Measurements from ENCODE around the gene KRTAP9-4. TPM values are rescaled to one million over a fixed set of nuclear protein-coding genes. Genes with fewer than 3 reads are reported as not detected.
"Not testable (repeated sequence)": the region's sequence is repeated elsewhere in the genome, so short reads cannot be mapped to it uniquely, and the experiment has no call there.

The KRTAP9-4 gene
- total RNA-seq, 4 donors from 2014 or later: not detected

DNA sequence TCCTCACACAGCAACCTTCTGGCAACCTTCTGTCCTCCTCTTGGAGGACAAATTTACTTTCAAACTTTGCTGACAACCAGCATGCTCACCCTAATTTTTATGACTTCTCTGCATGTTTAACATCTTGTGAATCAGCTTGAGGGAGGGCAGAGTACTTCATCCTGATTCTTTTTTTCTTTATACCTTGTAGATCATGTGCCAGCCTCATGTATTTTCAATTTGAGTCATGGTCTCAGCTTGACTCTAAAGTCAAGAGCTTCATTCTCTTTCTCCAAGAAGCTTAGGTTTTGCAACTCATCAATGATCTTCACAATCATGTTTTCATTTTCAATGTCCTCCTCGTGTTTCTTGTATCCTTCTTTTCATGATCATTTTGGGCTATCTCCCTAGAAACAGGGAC is 22.4 kb downstream of the KRTAP9-4 start:
- H3K27me3 ChIP-seq: peaks cover 0 to 3% (median 0%) of the 10 kb centered on the region in 3 donors
- intact Hi-C loops (cut with DNase I; ENCODE audit: low total_unique reads): no loop called here
- no peak overlapping the region for H3K4me3 ChIP-seq
- DNase-seq: no peak
- in situ Hi-C loops (cut with MboI; ENCODE audit: low sequenced_read_pairs in 4 of 4): loop anchor here in 1 of 4 donors (25.0 kb wide), 1 partner anchor 110 kb away; the partner anchor contains the start of genes KRTAP4-3 and KRTAP4-4
- H3K27ac ChIP-seq: no peak overlapping the region
- H3K4me1 ChIP-seq: no peaks in the 10 kb centered on the region
- H3K9me3 ChIP-seq: no peaks in the 10 kb centered on the region
- no peak for ATAC-seq
- no peaks in the 10 kb centered on the region for H3K36me3 ChIP-seq
- no peak for TF ChIP-seq POLR2A (IDR thresholded peaks at IDR 0.05)
- TF ChIP-seq, protein P1, sequence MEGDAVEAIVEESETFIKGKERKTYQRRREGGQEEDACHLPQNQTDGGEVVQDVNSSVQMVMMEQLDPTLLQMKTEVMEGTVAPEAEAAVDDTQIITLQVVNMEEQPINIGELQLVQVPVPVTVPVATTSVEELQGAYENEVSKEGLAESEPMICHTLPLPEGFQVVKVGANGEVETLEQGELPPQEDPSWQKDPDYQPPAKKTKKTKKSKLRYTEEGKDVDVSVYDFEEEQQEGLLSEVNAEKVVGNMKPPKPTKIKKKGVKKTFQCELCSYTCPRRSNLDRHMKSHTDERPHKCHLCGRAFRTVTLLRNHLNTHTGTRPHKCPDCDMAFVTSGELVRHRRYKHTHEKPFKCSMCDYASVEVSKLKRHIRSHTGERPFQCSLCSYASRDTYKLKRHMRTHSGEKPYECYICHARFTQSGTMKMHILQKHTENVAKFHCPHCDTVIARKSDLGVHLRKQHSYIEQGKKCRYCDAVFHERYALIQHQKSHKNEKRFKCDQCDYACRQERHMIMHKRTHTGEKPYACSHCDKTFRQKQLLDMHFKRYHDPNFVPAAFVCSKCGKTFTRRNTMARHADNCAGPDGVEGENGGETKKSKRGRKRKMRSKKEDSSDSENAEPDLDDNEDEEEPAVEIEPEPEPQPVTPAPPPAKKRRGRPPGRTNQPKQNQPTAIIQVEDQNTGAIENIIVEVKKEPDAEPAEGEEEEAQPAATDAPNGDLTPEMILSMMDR (IDR thresholded peaks at IDR 0.05 in 4 of 5, conservative IDR thresholded peaks at IDR 0.05 in 1 of 5): no peak

DNA sequence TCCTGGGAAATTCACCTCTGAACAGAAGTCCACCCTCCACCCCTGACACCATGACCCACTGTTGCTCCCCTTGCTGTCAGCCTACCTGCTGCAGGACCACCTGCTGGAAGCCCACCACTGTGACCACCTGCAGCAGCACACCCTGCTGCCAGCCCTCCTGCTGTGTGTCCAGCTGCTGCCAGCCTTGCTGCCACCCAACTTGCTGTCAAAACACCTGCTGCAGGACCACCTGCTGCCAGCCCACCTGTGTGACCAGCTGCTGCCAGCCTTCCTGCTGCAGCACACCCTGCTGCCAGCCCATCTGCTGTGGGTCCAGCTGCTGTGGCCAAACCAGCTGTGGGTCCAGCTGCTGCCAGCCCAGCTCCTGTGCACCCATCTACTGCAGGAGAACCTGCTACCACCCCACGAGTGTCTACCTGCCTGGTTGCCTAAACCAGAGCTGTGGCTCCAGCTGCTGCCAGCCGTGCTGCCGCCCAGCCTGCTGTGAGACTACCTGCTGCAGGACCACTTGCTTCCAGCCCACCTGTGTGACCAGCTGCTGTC is 26.2 kb downstream of the KRTAP9-4 start, which contains the start of gene KRTAP9-7:
Gene KRTAP9-7 (plus strand): TSS at position 51 of the 543 bp plus-strand sequence. CDS start 0 bp downstream, at position 51.
- ATAC-seq; H3K4me1 ChIP-seq; H3K4me3 ChIP-seq; in situ Hi-C loops (cut with MboI; ENCODE audit: low sequenced_read_pairs in 4 of 4); H3K36me3 ChIP-seq; H3K27me3 ChIP-seq; H3K9me3 ChIP-seq; intact Hi-C loops (cut with DNase I; ENCODE audit: low total_unique reads); H3K27ac ChIP-seq; DNase-seq: not testable (repeated sequence)

DNA sequence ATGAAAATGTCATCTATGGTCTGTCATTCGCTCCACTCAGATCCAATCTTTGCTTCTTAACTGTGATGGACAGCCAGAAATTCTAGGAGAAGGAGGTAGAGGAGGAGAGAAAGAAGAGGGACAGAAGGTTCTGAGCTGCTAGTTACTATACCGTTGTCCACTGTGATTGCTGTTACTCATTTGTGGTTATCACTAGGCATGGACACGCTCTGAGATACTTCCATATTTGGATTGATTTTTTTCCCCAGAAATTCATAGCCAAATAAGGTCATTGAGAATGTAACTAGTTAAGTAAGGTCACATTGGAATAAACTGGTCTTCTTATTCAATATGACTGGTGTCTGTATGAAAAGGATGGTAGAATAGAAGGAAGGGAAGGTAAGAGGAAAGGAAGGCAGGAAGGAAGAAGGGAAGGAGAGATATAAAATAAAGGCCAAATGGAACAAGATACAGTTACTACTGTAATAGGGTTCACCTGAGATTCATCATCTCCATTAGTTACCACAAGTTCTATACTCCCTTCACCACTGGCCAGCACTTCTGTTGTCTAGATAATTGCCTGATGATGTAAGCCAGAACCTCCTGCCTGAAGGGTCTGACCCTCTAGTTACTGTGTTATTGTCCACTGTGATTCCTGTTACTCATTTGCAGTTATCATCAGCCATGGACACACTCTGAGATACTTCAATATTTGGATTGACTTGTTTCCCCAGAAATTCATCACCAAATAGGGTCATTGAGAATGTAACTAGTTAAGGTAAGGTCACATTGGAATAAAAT is 28.9 kb downstream of the KRTAP9-4 start:
- ATAC-seq (no peak), DNase-seq (no peak)
- TF ChIP-seq, protein P1 (IDR thresholded peaks at IDR 0.05 in 4 of 5, conservative IDR thresholded peaks at IDR 0.05 in 1 of 5): no peak
- no peak for TF ChIP-seq POLR2A (IDR thresholded peaks at IDR 0.05)
- Histone ChIP-seq H3K9me3 (no peaks in the 10 kb centered on the region), H3K27me3 (peaks cover 0 to 4% (median 3%) of the 10 kb centered on the region in 3 donors), H3K4me1 (no peaks in the 10 kb centered on the region), H3K4me3 (no peak overlapping the region), H3K36me3 (no peaks in the 10 kb centered on the region), H3K27ac (no peak overlapping the region)
- in situ Hi-C loops (cut with MboI; ENCODE audit: low sequenced_read_pairs in 4 of 4) (no loop called here), intact Hi-C loops (cut with DNase I; ENCODE audit: low total_unique reads) (no loop called here)

DNA sequence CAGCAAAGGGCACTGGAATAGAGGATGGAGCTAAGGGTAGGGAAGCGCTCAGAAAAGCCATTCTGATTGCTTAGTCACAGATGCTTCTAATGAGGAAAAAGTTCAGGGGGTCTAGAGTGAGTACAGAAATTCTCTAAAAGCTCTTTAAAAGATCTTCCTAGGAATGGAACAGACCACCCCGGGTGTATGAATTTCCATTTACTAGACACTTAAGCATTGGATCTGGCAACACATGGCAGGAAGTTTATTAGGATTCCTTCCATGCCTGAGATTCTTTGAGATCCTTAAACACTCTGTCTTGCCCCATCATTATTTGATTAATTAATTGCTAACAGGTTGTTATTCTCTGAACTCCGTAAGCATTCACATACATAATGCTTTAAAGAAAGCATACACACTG is 34.6 kb downstream of the KRTAP9-4 start:
- TF ChIP-seq POLR2A (IDR thresholded peaks at IDR 0.05): no peak
- TF ChIP-seq, protein P1 (IDR thresholded peaks at IDR 0.05 in 4 of 5, conservative IDR thresholded peaks at IDR 0.05 in 1 of 5): no peak
- Histone ChIP-seq H3K36me3 (no peaks in the 10 kb centered on the region), H3K27me3 (peaks cover 0 to 4% (median 0%) of the 10 kb centered on the region in 3 donors), H3K9me3 (no peaks in the 10 kb centered on the region), H3K4me1 (no peaks in the 10 kb centered on the region), H3K4me3 (no peak overlapping the region), H3K27ac (no peak overlapping the region)
- DNase-seq (no peak), ATAC-seq (no peak)
- intact Hi-C loops (cut with DNase I; ENCODE audit: low total_unique reads): no loop called here
- in situ Hi-C loops (cut with MboI; ENCODE audit: low sequenced_read_pairs in 4 of 4): no loop called here

DNA sequence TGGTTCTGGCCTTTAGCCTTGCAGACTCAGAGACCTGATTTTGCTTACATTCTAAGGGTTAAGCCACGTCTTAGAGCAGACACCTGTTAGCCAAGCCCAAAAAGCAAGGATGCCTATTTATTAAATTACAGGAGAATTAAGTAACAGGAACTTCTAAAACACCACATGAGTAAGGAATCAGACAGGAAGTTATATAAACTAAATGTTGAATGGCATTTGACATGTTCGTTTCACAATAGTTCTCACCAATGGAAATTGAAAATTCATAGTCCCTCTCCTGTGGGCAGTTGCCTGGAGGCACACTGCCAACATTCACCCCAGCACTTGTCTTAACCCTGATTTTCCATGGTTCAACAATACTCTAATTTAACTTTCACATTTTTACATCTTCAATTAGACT is 35.1 kb downstream of the KRTAP9-4 start:
- no peaks in the 10 kb centered on the region for H3K36me3 ChIP-seq

More for the DNA sequence above, 35.1 kb downstream of the KRTAP9-4 start:
- Histone ChIP-seq H3K27me3 (peaks cover 0 to 4% (median 0%) of the 10 kb centered on the region in 3 donors), H3K9me3 (no peaks in the 10 kb centered on the region), H3K4me1 (no peaks in the 10 kb centered on the region), H3K4me3 (no peak overlapping the region), H3K27ac (no peak overlapping the region)
- TF ChIP-seq, protein P1 (IDR thresholded peaks at IDR 0.05 in 4 of 5, conservative IDR thresholded peaks at IDR 0.05 in 1 of 5): no peak
- no peak for TF ChIP-seq POLR2A (IDR thresholded peaks at IDR 0.05)
- intact Hi-C loops (cut with DNase I; ENCODE audit: low total_unique reads): no loop called here
- in situ Hi-C loops (cut with MboI; ENCODE audit: low sequenced_read_pairs in 4 of 4): no loop called here
- ATAC-seq (no peak), DNase-seq (no peak)
